ENCODE results near the gene OXTR.

Gene OXTR

DNA sequence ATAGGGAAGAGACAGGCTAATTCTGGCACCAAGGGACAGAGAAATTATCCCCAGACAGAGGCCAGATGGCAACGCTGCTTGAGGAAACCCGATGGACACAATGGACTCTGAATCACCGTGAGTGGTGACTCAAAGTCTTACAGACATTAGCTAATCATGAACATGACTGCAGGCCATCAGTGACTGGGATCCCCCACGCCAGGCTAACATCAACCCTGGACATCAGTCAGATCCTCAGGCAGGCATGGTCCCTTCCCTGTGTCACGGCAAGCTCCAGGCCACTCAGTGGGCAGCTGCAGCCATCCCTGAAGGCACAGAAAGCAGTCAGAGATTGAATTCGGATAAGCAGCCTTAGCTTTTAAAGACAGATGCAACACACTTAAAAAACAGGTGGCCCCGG, 23.8 kb upstream of the OXTR start:
- Histone ChIP-seq H3K9me3 (replicated peaks; ENCODE audit: insufficient read depth, low read length) (no peaks in the 10 kb centered on the region), H2AFZ (ENCODE audit: low read length) (no peak overlapping the region), H4K20me1 (ENCODE audit: insufficient read depth, low read length) (no peaks in the 10 kb centered on the region), H3K4me3 (ENCODE audit: low read length) (no peak overlapping the region), H3K36me3 (replicated peaks; ENCODE audit: insufficient read depth, low read length) (no peaks in the 10 kb centered on the region), H3F3A (ENCODE audit: insufficient read depth, low read length) (no peaks in the 10 kb centered on the region), H3K27ac (ENCODE audit: low read length) (no peak overlapping the region), H3K79me2 (ENCODE audit: low read length) (no peaks in the 10 kb centered on the region), H3K9me2 (replicated peaks; ENCODE audit: insufficient read depth, low read length) (no peaks in the 10 kb centered on the region), H3K27me3 (replicated peaks; ENCODE audit: insufficient read depth, low read length) (no peaks in the 10 kb centered on the region), H3K9ac (ENCODE audit: low read length) (no peak overlapping the region), H3K4me1 (ENCODE audit: low read length) (no peaks in the 10 kb centered on the region), H3K4me2 (ENCODE audit: low read depth, low read length) (no peak overlapping the region)
- TF ChIP-seq EZH2 (optimal IDR thresholded peaks at IDR 0.05; ENCODE audit: low read depth, low read length) (no peak), EZH2phosphoT487 (IDR thresholded peaks at IDR 0.05; ENCODE audit: low read length) (no peak)
- TF ChIP-seq, protein P1, sequence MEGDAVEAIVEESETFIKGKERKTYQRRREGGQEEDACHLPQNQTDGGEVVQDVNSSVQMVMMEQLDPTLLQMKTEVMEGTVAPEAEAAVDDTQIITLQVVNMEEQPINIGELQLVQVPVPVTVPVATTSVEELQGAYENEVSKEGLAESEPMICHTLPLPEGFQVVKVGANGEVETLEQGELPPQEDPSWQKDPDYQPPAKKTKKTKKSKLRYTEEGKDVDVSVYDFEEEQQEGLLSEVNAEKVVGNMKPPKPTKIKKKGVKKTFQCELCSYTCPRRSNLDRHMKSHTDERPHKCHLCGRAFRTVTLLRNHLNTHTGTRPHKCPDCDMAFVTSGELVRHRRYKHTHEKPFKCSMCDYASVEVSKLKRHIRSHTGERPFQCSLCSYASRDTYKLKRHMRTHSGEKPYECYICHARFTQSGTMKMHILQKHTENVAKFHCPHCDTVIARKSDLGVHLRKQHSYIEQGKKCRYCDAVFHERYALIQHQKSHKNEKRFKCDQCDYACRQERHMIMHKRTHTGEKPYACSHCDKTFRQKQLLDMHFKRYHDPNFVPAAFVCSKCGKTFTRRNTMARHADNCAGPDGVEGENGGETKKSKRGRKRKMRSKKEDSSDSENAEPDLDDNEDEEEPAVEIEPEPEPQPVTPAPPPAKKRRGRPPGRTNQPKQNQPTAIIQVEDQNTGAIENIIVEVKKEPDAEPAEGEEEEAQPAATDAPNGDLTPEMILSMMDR (IDR thresholded peaks at IDR 0.05; ENCODE audit: low read length) = no peak
- DNase-seq = no peak

DNA sequence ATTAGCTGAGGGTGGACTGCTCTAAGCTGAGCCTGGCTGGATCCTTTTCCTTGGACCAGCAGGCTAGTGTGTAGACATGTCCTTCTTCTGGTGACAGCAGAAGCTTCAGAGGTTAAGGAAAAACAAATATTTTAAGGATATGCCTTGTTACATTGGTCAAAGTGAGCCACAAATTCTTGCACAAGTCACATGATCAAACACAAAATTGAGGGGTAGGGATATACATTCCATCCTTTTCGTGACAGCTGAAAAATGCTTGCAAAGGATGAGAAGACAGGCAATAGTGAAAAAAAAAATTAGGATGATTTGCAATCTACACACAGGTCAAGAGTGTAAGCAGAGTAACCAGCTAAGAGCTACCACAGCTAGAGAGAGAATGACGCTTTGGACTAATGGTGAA, 21.1 kb upstream of the OXTR start:
- DNase-seq = no peak
- Histone ChIP-seq H2AFZ (ENCODE audit: low read length) (no peak overlapping the region), H3K9ac (ENCODE audit: low read length) (no peak overlapping the region), H3K4me1 (ENCODE audit: low read length) (no peaks in the 10 kb centered on the region), H4K20me1 (ENCODE audit: insufficient read depth, low read length) (no peaks in the 10 kb centered on the region), H3K27ac (ENCODE audit: low read length) (no peak overlapping the region), H3K36me3 (replicated peaks; ENCODE audit: insufficient read depth, low read length) (no peaks in the 10 kb centered on the region), H3K27me3 (replicated peaks; ENCODE audit: insufficient read depth, low read length) (no peaks in the 10 kb centered on the region), H3F3A (ENCODE audit: insufficient read depth, low read length) (no peaks in the 10 kb centered on the region), H3K79me2 (ENCODE audit: low read length) (no peaks in the 10 kb centered on the region), H3K4me2 (ENCODE audit: low read depth, low read length) (no peak overlapping the region), H3K9me2 (replicated peaks; ENCODE audit: insufficient read depth, low read length) (no peaks in the 10 kb centered on the region), H3K9me3 (replicated peaks; ENCODE audit: insufficient read depth, low read length) (no peaks in the 10 kb centered on the region), H3K4me3 (ENCODE audit: low read length) (no peak overlapping the region)
- TF ChIP-seq EZH2phosphoT487 (IDR thresholded peaks at IDR 0.05; ENCODE audit: low read length) (no peak), EZH2 (optimal IDR thresholded peaks at IDR 0.05; ENCODE audit: low read depth, low read length) (no peak)
- TF ChIP-seq, protein P1 (IDR thresholded peaks at IDR 0.05; ENCODE audit: low read length) = no peak

DNA sequence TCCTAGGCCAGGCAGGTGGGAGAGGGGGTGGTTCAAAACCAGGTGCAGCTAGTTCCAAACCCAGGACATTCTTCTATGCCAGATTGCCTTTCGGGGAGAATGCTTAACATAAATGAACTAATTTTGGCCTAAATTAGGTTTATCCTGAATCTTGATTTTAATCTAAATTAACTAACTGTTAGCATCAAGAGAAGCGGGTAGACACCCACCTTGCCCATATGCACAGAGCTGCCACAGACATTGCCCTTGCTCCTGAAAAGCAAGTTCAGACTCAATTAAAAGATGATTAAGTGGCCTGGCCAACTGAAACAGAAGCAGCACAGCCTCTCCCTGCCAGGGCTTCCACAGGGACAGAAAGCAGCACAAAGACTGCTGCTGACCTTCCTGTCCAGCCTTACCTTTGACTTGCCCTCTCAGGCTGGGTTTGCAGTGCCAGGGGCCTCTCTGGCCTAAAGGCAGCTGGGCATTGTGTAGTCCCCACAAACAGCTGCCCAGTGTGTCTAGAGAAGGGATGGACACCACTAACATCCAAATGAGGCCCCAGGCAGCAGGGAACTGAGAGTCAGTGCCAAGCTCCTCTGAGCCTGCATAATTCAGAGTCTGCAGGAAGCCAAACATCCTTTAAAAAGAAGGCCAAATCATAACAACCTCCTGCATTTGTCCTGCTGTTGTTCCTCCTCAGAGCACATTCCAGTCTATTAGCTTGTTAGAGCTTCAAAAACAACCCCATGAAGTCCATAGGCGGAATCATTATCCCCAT, 15.4 kb upstream of the OXTR start:
- Histone ChIP-seq H3K79me2 (ENCODE audit: low read length) (no peaks in the 10 kb centered on the region), H3K4me1 (ENCODE audit: low read length) (no peaks in the 10 kb centered on the region), H3K9me3 (replicated peaks; ENCODE audit: insufficient read depth, low read length) (no peaks in the 10 kb centered on the region), H3K27ac (ENCODE audit: low read length) (no peak overlapping the region), H3K4me3 (ENCODE audit: low read length) (no peak overlapping the region), H2AFZ (ENCODE audit: low read length) (no peak overlapping the region), H3K27me3 (replicated peaks; ENCODE audit: insufficient read depth, low read length) (no peaks in the 10 kb centered on the region), H3K9me2 (replicated peaks; ENCODE audit: insufficient read depth, low read length) (no peaks in the 10 kb centered on the region), H4K20me1 (ENCODE audit: insufficient read depth, low read length) (no peaks in the 10 kb centered on the region), H3K36me3 (replicated peaks; ENCODE audit: insufficient read depth, low read length) (no peaks in the 10 kb centered on the region), H3F3A (ENCODE audit: insufficient read depth, low read length) (no peaks in the 10 kb centered on the region), H3K4me2 (ENCODE audit: low read depth, low read length) (no peak overlapping the region), H3K9ac (ENCODE audit: low read length) (no peak overlapping the region)
- DNase-seq = no peak
- TF ChIP-seq, protein P1 (IDR thresholded peaks at IDR 0.05; ENCODE audit: low read length) = no peak
- no peak for TF ChIP-seq EZH2phosphoT487 (IDR thresholded peaks at IDR 0.05; ENCODE audit: low read length)
- TF ChIP-seq EZH2 (optimal IDR thresholded peaks at IDR 0.05; ENCODE audit: low read depth, low read length) = no peak
